ENCODE measurements around the gene KIAA1671.

DNA sequence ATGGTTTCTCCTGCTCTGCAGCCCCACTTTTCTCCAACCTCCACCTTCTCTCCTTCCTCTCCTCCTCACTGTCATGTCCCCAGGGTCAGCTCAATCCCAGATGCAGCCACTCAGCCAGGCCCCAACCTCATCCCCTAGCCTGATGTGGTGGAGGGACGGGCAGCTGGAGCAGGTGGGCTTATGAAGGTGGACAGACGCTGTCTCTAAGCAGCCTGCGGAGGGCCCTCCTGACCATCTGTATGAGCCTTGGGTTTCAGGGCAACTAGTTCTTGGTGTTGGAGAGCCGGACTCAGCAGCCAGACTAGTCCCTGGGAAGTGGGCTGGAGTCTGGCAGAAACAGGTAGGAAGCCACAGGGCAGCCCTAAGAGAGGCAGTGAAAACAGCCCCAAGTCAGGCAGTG, 285.0 kb downstream of the KIAA1671 start:
- TF ChIP-seq CTCF (IDR thresholded peaks at IDR 0.05) (no peak), POLR2A (IDR thresholded peaks at IDR 0.05; ENCODE audit: low read depth) (no peak), POLR2AphosphoS5 (IDR thresholded peaks at IDR 0.05) (no peak), EP300 (IDR thresholded peaks at IDR 0.05) (no peak)

All from esophagus muscularis mucosa (tissue), 4 donors.